DND-41 (cell line): Measurements from ENCODE around the gene SLC30A1.

Experiments
- ATAC-seq: fragments of 200-7000 bp; cut with Tn5 transposase; 3 replicates; pipeline ENCODE4 v1.9.1; 2021; ENCODE audit warnings: low read depth; ENCODE audit not compliant: insufficient read depth
- DNase-seq: peaks from one replicate; pipeline ENCODE4 v3.0.0-alpha.2; 2020
- H2AFZ ChIP-seq: 2 replicates; pipeline ENCODE4 v1.6.0; 2012; ENCODE audit warnings: low read depth, low read length
- H3K27ac ChIP-seq: 2 replicates; pipeline ENCODE4 v1.5.1; 2012; ENCODE audit warnings: low read length, inconsistent platforms
- H3K27me3 ChIP-seq: fragments of 200-600 bp; sonication (generic); 2 replicates; pipeline ENCODE4 v1.6.0; 2012; ENCODE audit warnings: low read length, mild to moderate bottlenecking, inconsistent platforms; ENCODE audit not compliant: insufficient read depth, poor library complexity
- H3K36me3 ChIP-seq: 2 replicates; pipeline ENCODE4 v1.5.1; 2012; ENCODE audit warnings: low read length, inconsistent platforms; ENCODE audit not compliant: insufficient read depth
- H3K4me1 ChIP-seq: 2 replicates; pipeline ENCODE4 v1.5.1; 2012; ENCODE audit warnings: mild to moderate bottlenecking, low read length; ENCODE audit not compliant: insufficient read depth
- H3K4me2 ChIP-seq: 2 replicates; pipeline ENCODE4 v1.6.0; 2012; ENCODE audit warnings: mild to moderate bottlenecking, moderate library complexity, low read length, inconsistent platforms; ENCODE audit not compliant: insufficient read depth
- H3K4me3 ChIP-seq, 2 experiments: fragments of 200-600 bp in 1 of 2; shearing (Covaris generic) in 1 of 2; 2 replicates each; pipeline ENCODE4 v1.5.1; 2012 to 2016; ENCODE audit warnings: inconsistent platforms in 2 of 2, low read length in 2 of 2, mild to moderate bottlenecking in 2 of 2, low read depth in 1 of 2, moderate library complexity in 1 of 2
- H3K79me2 ChIP-seq: 2 replicates; pipeline ENCODE4 v1.6.0; 2012; ENCODE audit warnings: low read length, inconsistent platforms; ENCODE audit not compliant: insufficient read depth
- H3K9ac ChIP-seq: 2 replicates; pipeline ENCODE4 v1.6.0; 2012; ENCODE audit warnings: low read depth, mild to moderate bottlenecking, inconsistent platforms, low read length, moderate library complexity
- H3K9me3 ChIP-seq: 2 replicates; pipeline ENCODE4 v1.5.1; 2012; ENCODE audit warnings: low read length, moderate library complexity, mild to moderate bottlenecking, inconsistent platforms; ENCODE audit not compliant: insufficient read depth, severe bottlenecking
- H4K20me1 ChIP-seq: 2 replicates; pipeline ENCODE4 v1.6.0; 2012; ENCODE audit warnings: low read length; ENCODE audit not compliant: insufficient read depth
- EZH2 ChIP-seq: IDR thresholded peaks from 3 replicates; pipeline ENCODE4 v1.6.1; 2012; ENCODE audit warnings: borderline replicate concordance, low read depth, mild to moderate bottlenecking, moderate library complexity, low read length, inconsistent platforms; ENCODE audit not compliant: severe bottlenecking
- TF ChIP-seq, protein P1 (sequence below): IDR thresholded peaks from 2 replicates; pipeline ENCODE4 v1.5.1; 2012; ENCODE audit warnings: borderline replicate concordance, low read length, moderate library complexity, mild to moderate bottlenecking; ENCODE audit not compliant: poor library complexity, severe bottlenecking; ENCODE audit errors: extremely low read depth

Gene SLC30A1

DNA sequence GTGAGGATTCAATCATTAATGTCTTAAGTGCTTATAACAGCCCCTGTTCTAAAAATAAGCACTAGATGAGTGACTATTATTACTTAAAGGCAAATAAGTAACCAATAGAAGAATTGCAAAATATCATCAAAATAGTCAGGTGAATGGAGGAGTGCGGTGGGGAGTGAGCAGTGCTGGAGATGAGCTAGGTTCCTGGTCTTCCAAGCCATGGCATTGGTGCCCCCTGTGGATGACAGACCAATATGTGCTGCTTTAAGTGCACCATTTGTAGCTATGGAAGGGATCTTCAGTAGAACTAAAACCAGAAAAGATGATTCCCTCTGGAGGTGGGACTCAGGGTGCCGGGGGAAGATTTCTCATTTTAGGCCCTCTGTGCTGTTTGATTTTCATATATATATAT lies 46.1 kb upstream of the SLC30A1 start:
- peak; percentile 61; the same call in 1 of the 3 replicates for ATAC-seq

DNA sequence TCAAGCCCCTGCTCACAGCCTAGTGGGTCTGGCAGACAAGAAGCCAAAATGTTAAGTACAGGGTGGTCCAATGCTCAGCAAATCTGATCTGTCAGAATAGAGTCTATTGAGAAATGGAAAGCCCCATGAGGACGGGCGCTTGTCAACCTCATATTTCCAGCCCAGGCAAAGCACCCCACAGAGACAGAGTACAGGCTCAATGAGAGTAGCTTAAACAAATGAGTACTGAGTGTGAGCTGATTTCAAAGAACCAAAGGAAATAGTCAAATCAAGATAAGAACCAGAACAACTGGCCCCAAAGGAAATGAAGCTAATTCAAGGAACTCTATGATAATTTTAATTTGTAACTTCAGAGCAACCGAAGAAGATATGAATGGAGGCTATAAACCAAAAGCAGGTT lies 44.6 kb upstream of the SLC30A1 start:
- Histone ChIP-seq H4K20me1 (no peaks in the 10 kb centered on the region), H3K4me2 (no peak overlapping the region), H3K9me3 (no peaks in the 10 kb centered on the region), H3K4me3 (no peak overlapping the region), H2AFZ (no peak overlapping the region), H3K9ac (no peak overlapping the region), H3K36me3 (no peaks in the 10 kb centered on the region), H3K27ac (no peak overlapping the region), H3K4me1 (no peaks in the 10 kb centered on the region), H3K27me3 (peaks cover 3% of the 10 kb centered on the region), H3K79me2 (no peaks in the 10 kb centered on the region)
- peak; percentile 47; the same call in 1 of the 3 replicates for ATAC-seq
- no peak for TF ChIP-seq EZH2
- TF ChIP-seq, protein P1, sequence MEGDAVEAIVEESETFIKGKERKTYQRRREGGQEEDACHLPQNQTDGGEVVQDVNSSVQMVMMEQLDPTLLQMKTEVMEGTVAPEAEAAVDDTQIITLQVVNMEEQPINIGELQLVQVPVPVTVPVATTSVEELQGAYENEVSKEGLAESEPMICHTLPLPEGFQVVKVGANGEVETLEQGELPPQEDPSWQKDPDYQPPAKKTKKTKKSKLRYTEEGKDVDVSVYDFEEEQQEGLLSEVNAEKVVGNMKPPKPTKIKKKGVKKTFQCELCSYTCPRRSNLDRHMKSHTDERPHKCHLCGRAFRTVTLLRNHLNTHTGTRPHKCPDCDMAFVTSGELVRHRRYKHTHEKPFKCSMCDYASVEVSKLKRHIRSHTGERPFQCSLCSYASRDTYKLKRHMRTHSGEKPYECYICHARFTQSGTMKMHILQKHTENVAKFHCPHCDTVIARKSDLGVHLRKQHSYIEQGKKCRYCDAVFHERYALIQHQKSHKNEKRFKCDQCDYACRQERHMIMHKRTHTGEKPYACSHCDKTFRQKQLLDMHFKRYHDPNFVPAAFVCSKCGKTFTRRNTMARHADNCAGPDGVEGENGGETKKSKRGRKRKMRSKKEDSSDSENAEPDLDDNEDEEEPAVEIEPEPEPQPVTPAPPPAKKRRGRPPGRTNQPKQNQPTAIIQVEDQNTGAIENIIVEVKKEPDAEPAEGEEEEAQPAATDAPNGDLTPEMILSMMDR, result no peak
- no peak for DNase-seq

More for the DNA sequence above, 46.1 kb upstream of the SLC30A1 start:
- Histone ChIP-seq H3K4me2 (no peak overlapping the region), H3K9me3 (no peaks in the 10 kb centered on the region), H3K4me1 (no peaks in the 10 kb centered on the region), H3K27me3 (peaks cover 8% of the 10 kb centered on the region), H4K20me1 (no peaks in the 10 kb centered on the region), H3K79me2 (no peaks in the 10 kb centered on the region), H2AFZ (no peak overlapping the region), H3K27ac (no peak overlapping the region), H3K9ac (no peak overlapping the region), H3K36me3 (no peaks in the 10 kb centered on the region), H3K4me3 (no peak overlapping the region)
- no peak for DNase-seq
- TF ChIP-seq EZH2, result no peak
- TF ChIP-seq, protein P1, result peak; percentile 31

DNA sequence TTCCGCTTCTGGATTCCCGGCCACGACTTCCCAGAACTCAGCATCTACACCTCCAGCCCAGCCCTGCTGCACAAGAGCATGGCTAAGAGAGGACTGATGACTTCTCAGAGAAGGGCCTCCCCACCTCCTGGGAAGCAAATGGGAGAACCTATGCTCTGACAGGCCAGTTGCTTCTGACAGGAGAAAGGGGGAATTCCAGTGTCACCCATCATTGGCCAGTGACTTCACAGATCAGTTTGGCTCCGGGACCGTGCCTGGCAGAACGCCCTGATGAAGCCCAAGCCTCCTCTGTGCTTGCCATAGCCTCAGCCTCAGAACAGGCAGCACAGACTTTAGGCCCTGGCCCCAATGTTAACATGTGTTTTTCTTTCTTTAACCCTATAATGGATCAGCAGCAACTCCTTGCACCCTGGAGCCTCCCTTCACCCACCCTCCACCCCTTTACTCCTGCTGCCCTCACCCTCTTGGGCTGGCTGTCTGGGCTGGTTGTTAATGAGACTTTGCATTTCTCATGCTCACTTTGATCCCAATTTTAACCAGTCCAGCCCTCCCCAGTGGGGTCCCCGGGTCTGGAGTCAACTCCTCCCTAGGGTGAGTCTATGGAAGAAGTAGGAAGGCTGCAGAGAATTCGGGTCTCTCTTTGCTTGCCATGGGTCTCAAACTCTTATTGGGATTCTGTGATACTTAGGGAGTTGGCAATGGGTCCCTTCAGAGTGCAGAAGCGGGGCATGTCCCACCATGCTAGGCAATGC lies 42.7 kb upstream of the SLC30A1 start:
- Histone ChIP-seq H3K4me2 (no peak overlapping the region), H3K36me3 (no peaks in the 10 kb centered on the region), H3K4me3 (no peak overlapping the region), H3K27ac (no peak overlapping the region), H2AFZ (no peak overlapping the region), H3K4me1 (no peaks in the 10 kb centered on the region), H4K20me1 (no peaks in the 10 kb centered on the region), H3K9me3 (no peaks in the 10 kb centered on the region), H3K79me2 (no peaks in the 10 kb centered on the region), H3K9ac (no peak overlapping the region), H3K27me3 (no peaks in the 10 kb centered on the region)
- TF ChIP-seq EZH2, result no peak
- TF ChIP-seq, protein P1, result no peak
- DNase-seq (no peak), ATAC-seq (no peak)

DNA sequence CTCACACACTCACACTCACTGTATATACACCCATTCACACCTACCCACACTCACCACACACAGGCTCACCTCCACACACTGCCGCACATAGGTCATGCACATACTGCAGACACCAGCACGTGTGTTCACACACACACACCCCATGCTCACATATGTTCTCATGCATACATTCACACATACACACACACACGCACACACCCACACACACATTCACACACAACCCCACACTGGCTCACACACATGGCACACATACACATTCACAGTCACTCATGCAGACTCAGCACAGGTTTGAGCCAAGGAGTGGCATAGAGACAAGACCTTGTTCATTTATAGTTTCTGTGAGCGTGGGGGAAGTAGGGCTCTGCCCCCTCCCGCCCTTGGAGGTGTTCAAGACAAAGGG lies 41.1 kb upstream of the SLC30A1 start:
- no peaks in the 10 kb centered on the region for H3K9me3 ChIP-seq
- no peak overlapping the region for H3K4me2 ChIP-seq
- no peaks in the 10 kb centered on the region for H4K20me1 ChIP-seq
- H3K9ac ChIP-seq, result no peak overlapping the region
- H2AFZ ChIP-seq, result no peak overlapping the region
- no peak overlapping the region for H3K27ac ChIP-seq
- H3K36me3 ChIP-seq, result no peaks in the 10 kb centered on the region
- TF ChIP-seq EZH2, result no peak
- TF ChIP-seq, protein P1, result no peak
- ATAC-seq (peak; percentile 27; the same call in 1 of the 3 replicates), DNase-seq (no peak)
- H3K27me3 ChIP-seq, result no peaks in the 10 kb centered on the region
- H3K4me3 ChIP-seq, result no peak overlapping the region
- no peaks in the 10 kb centered on the region for H3K79me2 ChIP-seq
- no peaks in the 10 kb centered on the region for H3K4me1 ChIP-seq
